ENCODE data around the gene SERPINA1. TPM values are rescaled to one million over a fixed set of nuclear protein-coding genes. Genes with fewer than 3 reads are reported as not detected.

Gene SERPINA1
- total and polyA plus RNA-seq, 2 of the 13 experiments (the other 11 are each of a cell fraction or from before 2014, with no cell fraction given) = 3,266 to 11,015 TPM

DNA sequence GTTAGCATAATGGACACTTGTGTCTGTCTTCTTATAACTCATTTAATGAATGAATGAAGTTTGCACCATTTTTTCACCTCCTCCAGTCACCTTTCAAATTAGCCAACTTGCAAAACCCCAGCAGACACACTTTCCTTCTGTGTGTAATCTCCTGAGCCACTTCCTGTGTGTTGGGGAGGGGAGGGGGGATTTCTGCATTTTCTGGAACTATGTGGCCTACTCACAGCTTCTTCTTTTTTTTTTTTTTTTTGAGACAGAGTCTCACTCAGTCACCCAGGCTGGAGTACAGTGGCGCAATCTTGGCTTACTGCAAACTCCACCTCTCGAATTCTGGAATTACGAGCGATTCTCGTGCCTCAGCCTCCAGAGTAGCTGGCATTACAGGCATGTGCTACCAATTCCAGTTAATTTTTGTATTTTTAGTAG lies 4.1 kb upstream of the SERPINA1 start (continued):
- TF ChIP-seq, protein P1, sequence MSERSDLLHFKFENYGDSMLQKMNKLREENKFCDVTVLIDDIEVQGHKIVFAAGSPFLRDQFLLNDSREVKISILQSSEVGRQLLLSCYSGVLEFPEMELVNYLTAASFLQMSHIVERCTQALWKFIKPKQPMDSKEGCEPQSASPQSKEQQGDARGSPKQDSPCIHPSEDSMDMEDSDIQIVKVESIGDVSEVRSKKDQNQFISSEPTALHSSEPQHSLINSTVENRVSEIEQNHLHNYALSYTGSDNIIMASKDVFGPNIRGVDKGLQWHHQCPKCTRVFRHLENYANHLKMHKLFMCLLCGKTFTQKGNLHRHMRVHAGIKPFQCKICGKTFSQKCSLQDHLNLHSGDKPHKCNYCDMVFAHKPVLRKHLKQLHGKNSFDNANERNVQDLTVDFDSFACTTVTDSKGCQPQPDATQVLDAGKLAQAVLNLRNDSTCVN (CRISPR knock-in tag; IDR thresholded peaks at IDR 0.05; ENCODE audit: borderline replicate concordance) = peak; percentile 98
- TF ChIP-seq HDAC1 (CRISPR knock-in tag; IDR thresholded peaks at IDR 0.05) = peak; percentile 53; the same call in 1 of the 2 replicates
- TF ChIP-seq MIER3 (CRISPR knock-in tag; IDR thresholded peaks at IDR 0.05; ENCODE audit: borderline replicate concordance) = no peak
- TF ChIP-seq EP300 (IDR thresholded peaks at IDR 0.05; ENCODE audit: low read depth in 2 of 2, low read length in 2 of 2) = peak in 1 of 2 experiments; percentile 72; a peak in 2 of 4 replicates
- TF ChIP-seq EP300 (CRISPR knock-in tag; IDR thresholded peaks at IDR 0.05; ENCODE audit: borderline replicate concordance) = no peak
- TF ChIP-seq SP4 (CRISPR knock-in tag; IDR thresholded peaks at IDR 0.05) = no peak
- peak; percentile 80 for TF ChIP-seq CEBPG (CRISPR knock-in tag; IDR thresholded peaks at IDR 0.05)
- peak; percentile 30; the same call in 1 of the 2 replicates for TF ChIP-seq SOX5 (CRISPR knock-in tag; IDR thresholded peaks at IDR 0.05; ENCODE audit: borderline replicate concordance)
- no peak for TF ChIP-seq ZNF776 (CRISPR knock-in tag; IDR thresholded peaks at IDR 0.05)
- no peak for TF ChIP-seq SOX13 (IDR thresholded peaks at IDR 0.05)
- TF ChIP-seq SOX13 (CRISPR knock-in tag; conservative IDR thresholded peaks at IDR 0.05 in 1 of 2, IDR thresholded peaks at IDR 0.05 in 1 of 2) = peak in 1 of 2 experiments; percentile 53; a peak in 1 of 4 replicates
- no peak for TF ChIP-seq SOX6 (IDR thresholded peaks at IDR 0.05)
- 0 out of 2 replicates have a peak, but pooled peaks have one; percentile 21 for TF ChIP-seq SOX6 (CRISPR knock-in tag; IDR thresholded peaks at IDR 0.05)
- peak; percentile 88 for TF ChIP-seq ZNF24 (IDR thresholded peaks at IDR 0.05)
- TF ChIP-seq ELF1 (CRISPR knock-in tag; IDR thresholded peaks at IDR 0.05) = peak; percentile 50; the same call in 1 of the 2 replicates
- 0 out of 2 replicates have a peak, but pooled peaks have one; percentile 24 for TF ChIP-seq CREM (IDR thresholded peaks at IDR 0.05)
- TF ChIP-seq CREM (CRISPR knock-in tag; IDR thresholded peaks at IDR 0.05) = no peak
- TF ChIP-seq NRL (CRISPR knock-in tag; IDR thresholded peaks at IDR 0.05; ENCODE audit: borderline replicate concordance) = no peak
- TF ChIP-seq BCL6 (CRISPR knock-in tag; IDR thresholded peaks at IDR 0.05) = 0 out of 2 replicates have a peak, but pooled peaks have one; percentile 10
- TF ChIP-seq, protein P2, sequence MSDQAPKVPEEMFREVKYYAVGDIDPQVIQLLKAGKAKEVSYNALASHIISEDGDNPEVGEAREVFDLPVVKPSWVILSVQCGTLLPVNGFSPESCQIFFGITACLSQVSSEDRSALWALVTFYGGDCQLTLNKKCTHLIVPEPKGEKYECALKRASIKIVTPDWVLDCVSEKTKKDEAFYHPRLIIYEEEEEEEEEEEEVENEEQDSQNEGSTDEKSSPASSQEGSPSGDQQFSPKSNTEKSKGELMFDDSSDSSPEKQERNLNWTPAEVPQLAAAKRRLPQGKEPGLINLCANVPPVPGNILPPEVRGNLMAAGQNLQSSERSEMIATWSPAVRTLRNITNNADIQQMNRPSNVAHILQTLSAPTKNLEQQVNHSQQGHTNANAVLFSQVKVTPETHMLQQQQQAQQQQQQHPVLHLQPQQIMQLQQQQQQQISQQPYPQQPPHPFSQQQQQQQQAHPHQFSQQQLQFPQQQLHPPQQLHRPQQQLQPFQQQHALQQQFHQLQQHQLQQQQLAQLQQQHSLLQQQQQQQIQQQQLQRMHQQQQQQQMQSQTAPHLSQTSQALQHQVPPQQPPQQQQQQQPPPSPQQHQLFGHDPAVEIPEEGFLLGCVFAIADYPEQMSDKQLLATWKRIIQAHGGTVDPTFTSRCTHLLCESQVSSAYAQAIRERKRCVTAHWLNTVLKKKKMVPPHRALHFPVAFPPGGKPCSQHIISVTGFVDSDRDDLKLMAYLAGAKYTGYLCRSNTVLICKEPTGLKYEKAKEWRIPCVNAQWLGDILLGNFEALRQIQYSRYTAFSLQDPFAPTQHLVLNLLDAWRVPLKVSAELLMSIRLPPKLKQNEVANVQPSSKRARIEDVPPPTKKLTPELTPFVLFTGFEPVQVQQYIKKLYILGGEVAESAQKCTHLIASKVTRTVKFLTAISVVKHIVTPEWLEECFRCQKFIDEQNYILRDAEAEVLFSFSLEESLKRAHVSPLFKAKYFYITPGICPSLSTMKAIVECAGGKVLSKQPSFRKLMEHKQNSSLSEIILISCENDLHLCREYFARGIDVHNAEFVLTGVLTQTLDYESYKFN (CRISPR knock-in tag; conservative IDR thresholded peaks at IDR 0.05) = peak; percentile 42
- TF ChIP-seq GABPA (IDR thresholded peaks at IDR 0.05; ENCODE audit: low read depth, low read length) = no peak
- peak; percentile 68 for TF ChIP-seq GABPA (CRISPR knock-in tag; IDR thresholded peaks at IDR 0.05; ENCODE audit: low read depth)
- peak; percentile 82 for TF ChIP-seq GATAD2A (CRISPR knock-in tag; IDR thresholded peaks at IDR 0.05)
- peak; percentile 36; the same call in 1 of the 2 replicates for TF ChIP-seq ZMYM4 (CRISPR knock-in tag; IDR thresholded peaks at IDR 0.05)
- peak; percentile 45 for TF ChIP-seq FOSL2 (CRISPR knock-in tag; IDR thresholded peaks at IDR 0.05)
- no peak for TF ChIP-seq ZNF354B (CRISPR knock-in tag; IDR thresholded peaks at IDR 0.05)
- TF ChIP-seq, protein P3, sequence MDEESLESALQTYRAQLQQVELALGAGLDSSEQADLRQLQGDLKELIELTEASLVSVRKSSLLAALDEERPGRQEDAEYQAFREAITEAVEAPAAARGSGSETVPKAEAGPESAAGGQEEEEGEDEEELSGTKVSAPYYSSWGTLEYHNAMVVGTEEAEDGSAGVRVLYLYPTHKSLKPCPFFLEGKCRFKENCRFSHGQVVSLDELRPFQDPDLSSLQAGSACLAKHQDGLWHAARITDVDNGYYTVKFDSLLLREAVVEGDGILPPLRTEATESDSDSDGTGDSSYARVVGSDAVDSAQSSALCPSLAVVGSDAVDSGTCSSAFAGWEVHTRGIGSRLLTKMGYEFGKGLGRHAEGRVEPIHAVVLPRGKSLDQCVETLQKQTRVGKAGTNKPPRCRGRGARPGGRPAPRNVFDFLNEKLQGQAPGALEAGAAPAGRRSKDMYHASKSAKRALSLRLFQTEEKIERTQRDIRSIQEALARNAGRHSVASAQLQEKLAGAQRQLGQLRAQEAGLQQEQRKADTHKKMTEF (CRISPR knock-in tag; IDR thresholded peaks at IDR 0.05) = 0 out of 2 replicates have a peak, but pooled peaks have one; percentile 20
- no peak for TF ChIP-seq JUND (CRISPR knock-in tag; IDR thresholded peaks at IDR 0.05)
- TF ChIP-seq RARA (CRISPR knock-in tag; IDR thresholded peaks at IDR 0.05) = peak; percentile 51
